ENCODE data around the gene ADIPOQ. TPM values are rescaled to one million over a fixed set of nuclear protein-coding genes. Genes with fewer than 3 reads are reported as not detected.

Gene ADIPOQ
- total RNA-seq, 1 experiment from 2014 or later = not detected

DNA sequence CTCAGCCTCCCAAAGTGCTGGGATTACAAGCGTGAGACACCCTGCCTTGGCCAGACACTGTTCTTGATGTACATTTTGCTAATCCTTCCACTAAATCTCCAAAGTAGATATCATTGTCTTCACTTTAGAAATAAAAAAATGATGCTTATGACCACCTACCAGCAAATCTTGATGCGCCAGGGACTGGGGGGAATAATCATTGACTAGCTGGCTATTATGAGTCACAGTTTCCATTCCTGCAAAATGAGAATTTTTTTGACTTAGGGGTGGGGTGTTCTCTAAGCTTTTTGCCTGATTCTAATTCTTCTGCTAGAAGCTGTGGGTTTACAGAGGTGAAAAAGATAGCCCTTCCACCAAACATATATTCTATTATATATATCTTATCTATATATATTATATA is 19.1 kb upstream of the ADIPOQ start:
- no peak overlapping the region for H3K9ac ChIP-seq (ENCODE audit: extremely low read depth, insufficient read length, low read length)
- H3K56ac ChIP-seq (ENCODE audit: insufficient read length, low read depth, low read length) = no peak overlapping the region
- Mint-ChIP-seq H3K27me3 (ENCODE audit: low read depth) (peaks cover 37% of the 10 kb centered on the region), H3K4me1 (peaks cover 27 to 38% of the 10 kb centered on the region in 2 experiments), H3K4me3 (no peak overlapping the region), H3K36me3 (ENCODE audit: insufficient read depth in 1 of 3, low read depth in 3 of 3) (no peaks in the 10 kb centered on the region), H3K9me3 (no peaks in the 10 kb centered on the region), H3K27ac (no peak overlapping the region)
- H2BK12ac ChIP-seq (ENCODE audit: insufficient read length, low read depth, low read length) = no peak overlapping the region
- H3K79me1 ChIP-seq (ENCODE audit: insufficient read depth, low read depth, low read length, poor library complexity, severe bottlenecking) = no peaks in the 10 kb centered on the region
- no peak overlapping the region for H3T11ph ChIP-seq (ENCODE audit: low read length)
- H3K23ac ChIP-seq (ENCODE audit: insufficient read length, low read depth, low read length) = no peak overlapping the region
- no peaks in the 10 kb centered on the region for H4K20me1 ChIP-seq (ENCODE audit: control insufficient read depth, insufficient read depth, insufficient read length)
- no peak overlapping the region for H4K5ac ChIP-seq (ENCODE audit: insufficient read length, low read depth, low read length)
- no peak overlapping the region for H2AFZ ChIP-seq (ENCODE audit: low read length)
- no peak overlapping the region for H3K4ac ChIP-seq (ENCODE audit: low read depth, low read length)
- no peak for DNase-seq
- H2BK5ac ChIP-seq (ENCODE audit: insufficient read length, low read length) = no peak overlapping the region
- no peaks in the 10 kb centered on the region for H3K9me3 ChIP-seq (ENCODE audit: control insufficient read depth, low read depth, low read length)
- no peak overlapping the region for H4K91ac ChIP-seq (ENCODE audit: insufficient read length, low read depth, low read length)
- no peaks in the 10 kb centered on the region; the same call in 1 of the 2 replicates for H3K4me1 ChIP-seq (ENCODE audit: insufficient read depth, low read length)
- no CpG with 5 or more reads among the region's 2 CpGs for WGBS (ENCODE audit: extremely low coverage, insufficient read length, low lambda C conversion rate)
- H3K23me2 ChIP-seq (ENCODE audit: insufficient read length, low read depth, low read length, poor library complexity, severe bottlenecking) = peaks cover 14% of the 10 kb centered on the region
- no peak overlapping the region for H2BK15ac ChIP-seq (ENCODE audit: low read depth, low read length)
- no peak overlapping the region for H2BK20ac ChIP-seq (ENCODE audit: low read depth, low read length, poor library complexity, severe bottlenecking)
- H3K27me3 ChIP-seq (ENCODE audit: insufficient read depth, low read length) = peaks cover 2% of the 10 kb centered on the region; the same call in 1 of the 2 replicates
- no peaks in the 10 kb centered on the region for H3K79me2 ChIP-seq (ENCODE audit: insufficient read depth, low read length)
- no peak overlapping the region for H4K8ac ChIP-seq (replicated peaks; ENCODE audit: insufficient read length, low read depth, low read length)
- TF ChIP-seq CTCF (conservative IDR thresholded peaks at IDR 0.05) = no peak
- H2BK120ac ChIP-seq (ENCODE audit: low read depth, low read length, poor library complexity, severe bottlenecking) = no peak overlapping the region
- H3K27ac ChIP-seq (ENCODE audit: insufficient read length, low read depth, low read length) = no peak overlapping the region
- no peak overlapping the region for H3K14ac ChIP-seq (ENCODE audit: insufficient read depth, low read length)
- H2AK5ac ChIP-seq (ENCODE audit: insufficient read length, low read length) = no peak overlapping the region
- no peak overlapping the region for H3K18ac ChIP-seq (ENCODE audit: insufficient read length, low read depth, low read length)
- no peak overlapping the region for H3K4me2 ChIP-seq (ENCODE audit: insufficient read depth, insufficient read length, low read length)

Measured in H9 (cell line).